ENCODE data around the gene STX3.

- TF ChIP-seq EZH2phosphoT487 (IDR thresholded peaks at IDR 0.05; ENCODE audit: borderline replicate concordance, low read length) (no peak), CTCF (IDR thresholded peaks at IDR 0.05; ENCODE audit: low read depth, low read length, poor library complexity, severe bottlenecking) (no peak)
Measured at GRCh38 chr11:59787816-59788215, 32.6 kb downstream of the STX3 start.
